Endothelial cell of umbilical vein (primary cell): Measurements from ENCODE around the gene MVK.

ENCODE experiments used
- EZH2 ChIP-seq: IDR thresholded peaks from 2 replicates; pipeline ENCODE4 v1.6.1; 2012; ENCODE audit warnings: borderline replicate concordance, low read depth, mild to moderate bottlenecking, moderate library complexity, low read length, inconsistent platforms; ENCODE audit not compliant: severe bottlenecking
- FOS ChIP-seq: IDR thresholded peaks from 2 replicates; pipeline ENCODE4 v1.6.1; 2011; ENCODE audit warnings: mild to moderate bottlenecking, low read length, moderate library complexity, borderline replicate concordance; ENCODE audit not compliant: insufficient read depth
- JUN ChIP-seq: IDR thresholded peaks from 2 replicates; pipeline ENCODE4 v1.6.1; 2011; ENCODE audit warnings: borderline replicate concordance, low read depth; ENCODE audit not compliant: insufficient read length, insufficient read depth
- MYC ChIP-seq: IDR thresholded peaks from one replicate; pipeline ENCODE4 v1.6.1; 2011; ENCODE audit warnings: mild to moderate bottlenecking, low read depth, low read length
- POLR2A ChIP-seq: IDR thresholded peaks from 2 replicates; pipeline ENCODE4 v1.6.1; 2012; ENCODE audit warnings: low read depth, mild to moderate bottlenecking, control low read depth, low read length
- POLR2AphosphoS5 ChIP-seq: IDR thresholded peaks from 2 replicates; pipeline ENCODE4 v1.6.1; 2012; ENCODE audit warnings: low read depth, mild to moderate bottlenecking, control low read depth, low read length, moderate library complexity; ENCODE audit not compliant: insufficient read depth
- TF ChIP-seq, protein P1 (sequence below), 2 donors: IDR thresholded peaks; 1 replicate in 1 of 2; 2 replicates in 1 of 2; pipeline ENCODE4 v1.5.1; 2011; ENCODE audit warnings: low read length in 2 of 2, mild to moderate bottlenecking in 2 of 2, moderate library complexity in 2 of 2, control low read depth in 1 of 2, inconsistent platforms in 1 of 2, low read depth in 1 of 2; ENCODE audit not compliant: insufficient read depth in 1 of 2; ENCODE audit errors: extremely low read depth in 1 of 2
- TF ChIP-seq, protein P2 (sequence below): IDR thresholded peaks from 2 replicates; pipeline ENCODE4 v1.6.1; 2011; ENCODE audit not compliant: insufficient read depth, insufficient read length

DNA sequence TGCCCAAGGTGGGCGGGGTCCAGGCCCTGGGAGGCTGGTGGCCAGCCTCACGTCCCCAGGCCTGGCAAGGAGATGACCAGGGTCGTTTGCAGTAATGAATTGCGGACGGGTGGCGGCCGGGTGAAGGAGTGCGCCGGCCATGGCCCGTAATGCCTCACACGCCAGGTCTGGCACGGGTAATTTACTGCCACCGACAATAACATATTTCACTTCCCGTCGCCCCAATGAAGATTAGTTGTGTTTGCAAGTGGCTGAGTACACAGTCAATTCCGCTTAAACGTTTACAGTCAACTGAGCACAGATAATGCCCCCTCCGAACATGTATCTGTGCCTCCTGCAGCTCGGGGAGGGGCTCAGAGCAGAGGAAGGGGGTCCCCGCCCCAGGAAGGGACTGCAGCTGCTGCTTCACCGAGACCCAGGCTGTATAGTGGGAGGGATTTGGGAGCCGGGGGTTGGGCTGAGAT is 48.3 kb downstream of the MVK start:
- TF ChIP-seq, protein P1, sequence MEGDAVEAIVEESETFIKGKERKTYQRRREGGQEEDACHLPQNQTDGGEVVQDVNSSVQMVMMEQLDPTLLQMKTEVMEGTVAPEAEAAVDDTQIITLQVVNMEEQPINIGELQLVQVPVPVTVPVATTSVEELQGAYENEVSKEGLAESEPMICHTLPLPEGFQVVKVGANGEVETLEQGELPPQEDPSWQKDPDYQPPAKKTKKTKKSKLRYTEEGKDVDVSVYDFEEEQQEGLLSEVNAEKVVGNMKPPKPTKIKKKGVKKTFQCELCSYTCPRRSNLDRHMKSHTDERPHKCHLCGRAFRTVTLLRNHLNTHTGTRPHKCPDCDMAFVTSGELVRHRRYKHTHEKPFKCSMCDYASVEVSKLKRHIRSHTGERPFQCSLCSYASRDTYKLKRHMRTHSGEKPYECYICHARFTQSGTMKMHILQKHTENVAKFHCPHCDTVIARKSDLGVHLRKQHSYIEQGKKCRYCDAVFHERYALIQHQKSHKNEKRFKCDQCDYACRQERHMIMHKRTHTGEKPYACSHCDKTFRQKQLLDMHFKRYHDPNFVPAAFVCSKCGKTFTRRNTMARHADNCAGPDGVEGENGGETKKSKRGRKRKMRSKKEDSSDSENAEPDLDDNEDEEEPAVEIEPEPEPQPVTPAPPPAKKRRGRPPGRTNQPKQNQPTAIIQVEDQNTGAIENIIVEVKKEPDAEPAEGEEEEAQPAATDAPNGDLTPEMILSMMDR (IDR thresholded peaks at IDR 0.05; ENCODE audit: extremely low read depth in 1 of 2, insufficient read depth in 1 of 2, low read depth in 1 of 2, low read length in 2 of 2), result no peak
- no peak for TF ChIP-seq EZH2
- no peak for TF ChIP-seq MYC
- TF ChIP-seq, protein P2, sequence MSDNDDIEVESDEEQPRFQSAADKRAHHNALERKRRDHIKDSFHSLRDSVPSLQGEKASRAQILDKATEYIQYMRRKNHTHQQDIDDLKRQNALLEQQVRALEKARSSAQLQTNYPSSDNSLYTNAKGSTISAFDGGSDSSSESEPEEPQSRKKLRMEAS, result no peak
- TF ChIP-seq POLR2A, result no peak
- no peak for TF ChIP-seq POLR2AphosphoS5
- TF ChIP-seq FOS, result no peak
- no peak for TF ChIP-seq JUN
